ENCODE measurements around the gene FUT8.
A peak's percentile ranks its signal among the peaks of the same experiment; 100 is the strongest.
"Not testable (repeated sequence)": the region's sequence is repeated elsewhere in the genome, so short reads cannot be mapped to it uniquely, and the experiment has no call there.

Gene FUT8

DNA sequence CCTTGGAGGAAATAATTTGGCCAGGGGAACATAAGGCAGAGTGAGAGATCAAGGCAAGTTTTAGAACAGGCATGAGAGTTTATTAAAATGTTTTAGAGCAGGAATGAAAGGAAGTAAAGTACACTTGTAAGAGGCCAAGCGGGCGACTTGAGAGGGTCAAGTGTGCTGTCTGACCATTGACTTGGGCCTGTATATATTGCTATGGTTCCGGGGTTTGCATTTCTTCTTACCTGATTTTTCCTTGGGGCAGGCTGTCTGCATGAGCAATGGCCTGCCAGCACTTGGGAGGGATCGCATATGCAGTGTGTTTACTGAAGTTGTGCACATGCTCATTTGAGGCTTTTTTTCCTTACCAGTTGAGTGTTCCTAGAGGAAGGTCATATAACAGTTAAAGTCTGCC is 214.8 kb downstream of the FUT8 start:
- DNase-seq = no peak

DNA sequence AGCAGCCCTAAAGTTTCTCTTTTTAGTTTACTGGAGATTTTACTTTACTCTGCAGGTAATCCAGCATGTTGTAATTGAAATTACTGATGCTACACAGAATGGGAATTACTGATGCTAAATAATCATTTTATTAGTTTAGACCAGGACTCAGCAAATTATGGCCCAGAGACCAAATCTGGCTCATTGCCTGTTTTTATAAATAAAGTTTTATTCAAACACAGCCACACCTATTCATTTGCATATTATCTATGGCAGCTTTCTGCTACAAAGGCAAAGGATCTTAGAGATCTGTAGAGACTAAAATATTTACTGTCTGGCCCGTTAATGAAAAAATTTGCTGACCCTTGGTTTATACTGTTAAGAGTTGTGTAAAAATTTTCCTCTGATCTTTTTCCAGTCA is 216.1 kb downstream of the FUT8 start:
- no peak for DNase-seq

DNA sequence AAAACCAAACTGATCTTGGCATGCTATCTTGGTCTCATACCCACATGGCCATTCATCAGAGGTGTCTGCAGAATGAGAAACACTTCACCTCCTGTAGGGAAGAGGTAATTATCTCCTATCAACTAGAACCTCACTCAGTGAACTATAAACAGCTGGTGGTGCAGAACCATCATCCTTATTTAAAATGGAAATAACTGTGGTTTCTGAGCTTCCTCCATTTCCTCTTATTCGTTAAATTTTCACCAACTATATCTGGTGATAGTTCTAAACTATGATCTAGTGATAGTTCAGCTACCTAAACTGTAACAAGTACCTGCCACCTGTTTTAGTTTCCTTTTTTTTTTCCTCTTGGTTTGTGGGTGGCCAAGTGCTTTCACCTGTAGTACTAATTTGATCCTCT is 218.5 kb downstream of the FUT8 start:
- no peak for DNase-seq

- DNase-seq = no peak
Measured at GRCh38 chr14:65632487-65632886, 220.0 kb downstream of the FUT8 start.

DNA sequence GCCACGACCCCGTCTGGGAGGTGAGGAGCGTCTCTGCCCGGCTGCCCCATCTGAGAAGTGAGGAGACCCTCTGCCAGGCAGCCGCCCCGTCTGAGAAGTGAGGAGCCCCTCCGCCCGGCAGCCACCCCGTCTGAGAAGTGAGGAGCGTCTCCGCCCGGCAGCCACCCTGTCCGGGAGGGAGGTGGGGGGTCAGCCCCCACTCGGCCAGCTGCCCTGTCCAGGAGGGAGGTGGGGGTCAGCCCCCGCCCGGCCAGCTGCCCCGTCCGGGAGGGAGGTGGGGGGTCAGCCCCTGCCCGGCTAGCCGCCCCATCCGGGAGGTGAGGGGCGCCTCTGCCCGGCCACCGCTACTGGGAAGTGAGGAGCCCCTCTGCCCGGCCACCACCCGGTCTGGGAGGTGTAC is 221.1 kb downstream of the FUT8 start:
- not testable (repeated sequence) for DNase-seq

DNA sequence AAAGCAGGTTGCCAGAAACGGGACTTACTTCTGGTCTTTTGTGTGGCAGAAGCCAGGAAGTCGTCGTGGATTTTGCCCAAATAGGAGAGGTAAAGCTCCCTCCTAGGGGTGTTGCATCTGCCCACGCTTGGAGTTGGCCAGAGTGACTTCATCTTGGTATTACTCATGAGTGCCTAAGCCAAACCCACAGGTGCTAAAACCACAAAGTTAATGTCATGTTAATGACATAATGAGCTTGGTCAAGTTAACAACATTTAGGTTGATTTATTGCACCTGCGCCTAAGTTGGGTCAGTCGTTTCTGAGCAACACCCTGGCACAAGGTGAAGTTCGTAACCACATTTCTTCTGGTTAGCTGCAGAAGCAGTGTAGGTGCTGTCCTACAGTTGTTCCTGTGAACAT is 225.2 kb downstream of the FUT8 start:
- DNase-seq = no peak

DNA sequence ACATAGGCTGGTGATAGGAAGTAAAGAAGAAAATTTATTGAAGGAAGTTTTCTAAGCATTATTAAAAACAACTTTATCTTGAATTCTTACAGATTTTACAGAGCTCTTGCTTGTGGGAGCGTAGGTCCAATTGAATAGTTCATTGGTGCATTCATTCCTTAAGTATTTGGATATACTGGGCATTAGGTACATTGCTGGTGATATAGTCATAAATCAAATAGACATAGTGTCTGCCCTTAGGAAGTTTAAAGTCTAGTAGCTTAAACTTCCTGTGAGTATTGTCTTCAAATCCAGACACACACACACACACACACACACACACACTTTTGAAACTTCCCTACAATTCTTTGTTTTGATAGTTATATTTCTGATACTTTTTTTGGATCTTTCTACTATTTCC is 226.7 kb downstream of the FUT8 start:
- DNase-seq = peak; percentile 50

DNA sequence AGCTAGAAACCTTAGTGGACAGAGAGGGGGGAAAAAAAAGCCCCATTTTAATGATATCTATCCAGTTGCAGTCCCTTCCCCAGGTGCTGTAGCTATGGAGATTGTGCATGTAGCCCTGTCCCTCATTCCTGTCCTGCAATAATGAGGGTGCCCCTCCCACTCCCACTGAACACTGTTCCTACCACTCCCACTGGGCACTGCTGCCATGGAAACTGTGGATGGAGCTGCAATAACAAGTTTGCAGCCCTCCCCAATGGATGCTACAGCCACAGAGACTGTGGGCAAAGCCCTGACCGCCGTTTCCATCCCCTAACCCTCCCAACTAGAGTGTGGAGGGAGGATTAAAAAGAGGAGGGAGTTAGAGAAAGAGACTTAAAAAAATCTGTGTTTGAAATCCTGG is 238.3 kb downstream of the FUT8 start:
- no peak for DNase-seq

GRCh38 chr14:65656554-65656953 is 244.0 kb downstream of the FUT8 start:
- DNase-seq = no peak

DNA sequence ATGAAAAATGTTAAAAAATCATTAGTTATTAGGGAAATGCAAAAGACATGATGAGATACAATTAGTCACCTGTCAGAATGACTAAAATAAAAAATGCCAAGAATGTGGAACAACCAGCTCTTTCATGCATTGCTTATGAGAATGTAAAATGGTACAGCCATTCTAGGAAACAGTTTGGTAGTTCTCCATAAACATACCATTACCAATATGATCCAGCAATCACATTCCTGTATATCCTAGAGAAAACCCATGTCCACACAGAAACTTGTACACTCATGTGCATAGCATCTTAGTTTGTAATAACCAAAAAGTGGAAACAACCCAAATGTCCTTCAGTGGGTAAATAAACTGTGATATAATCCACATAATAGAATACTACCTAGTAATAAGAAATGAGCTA is 245.7 kb downstream of the FUT8 start:
- DNase-seq = peak; percentile 23

GRCh38 chr14:65661865-65662264 is 249.3 kb downstream of the FUT8 start:
- DNase-seq = no peak

DNA sequence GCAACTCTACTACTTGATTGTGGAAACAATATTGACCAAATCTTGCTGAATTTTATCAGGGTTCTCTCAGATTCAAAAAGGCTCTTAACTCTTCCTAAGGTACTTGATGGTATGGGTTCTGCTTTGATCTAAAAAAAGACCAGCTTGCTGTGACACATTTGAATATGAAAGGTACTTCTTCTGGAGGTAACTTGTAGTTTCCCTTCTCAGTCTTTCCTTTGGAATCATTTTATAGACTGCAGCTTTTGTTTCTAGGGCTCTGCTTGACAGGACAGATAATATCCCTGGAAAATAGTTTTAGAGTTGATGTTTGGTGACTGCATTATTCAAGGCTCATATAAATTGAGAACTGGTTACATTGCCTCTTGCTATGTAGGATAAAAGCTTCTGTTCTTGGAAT is 251.9 kb downstream of the FUT8 start:
- DNase-seq = no peak

DNA sequence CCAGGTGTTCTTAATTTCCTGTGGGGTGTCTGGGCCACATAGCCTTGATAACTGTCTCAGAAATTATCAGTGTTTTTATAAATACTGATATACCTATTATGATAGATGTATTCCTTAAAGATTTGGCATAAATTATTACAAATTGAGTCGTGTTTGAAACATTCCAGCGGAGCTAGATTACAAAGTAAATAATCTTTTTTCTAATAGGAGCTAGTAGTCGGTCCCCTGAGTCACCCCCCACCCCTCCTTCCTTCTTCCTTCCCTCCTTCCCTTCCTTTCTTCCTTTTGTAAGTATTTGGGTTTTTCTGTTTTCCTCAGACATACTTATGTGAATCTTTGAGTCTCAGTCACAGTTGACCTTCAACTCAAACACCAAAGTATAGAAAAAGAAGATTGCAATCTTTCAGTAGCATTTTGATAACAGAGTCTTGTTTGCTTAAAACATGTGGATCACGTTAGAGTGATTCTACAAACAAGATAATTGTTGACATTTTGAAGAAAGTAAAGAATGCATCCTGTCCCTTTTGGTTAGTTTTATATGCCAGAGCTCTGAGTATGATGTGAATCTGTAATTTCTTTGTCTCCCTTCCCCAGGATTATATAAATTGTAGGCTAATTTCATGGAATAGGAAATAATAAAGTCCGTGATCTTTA is 264.0 kb downstream of the FUT8 start:
- no peak for DNase-seq

DNA sequence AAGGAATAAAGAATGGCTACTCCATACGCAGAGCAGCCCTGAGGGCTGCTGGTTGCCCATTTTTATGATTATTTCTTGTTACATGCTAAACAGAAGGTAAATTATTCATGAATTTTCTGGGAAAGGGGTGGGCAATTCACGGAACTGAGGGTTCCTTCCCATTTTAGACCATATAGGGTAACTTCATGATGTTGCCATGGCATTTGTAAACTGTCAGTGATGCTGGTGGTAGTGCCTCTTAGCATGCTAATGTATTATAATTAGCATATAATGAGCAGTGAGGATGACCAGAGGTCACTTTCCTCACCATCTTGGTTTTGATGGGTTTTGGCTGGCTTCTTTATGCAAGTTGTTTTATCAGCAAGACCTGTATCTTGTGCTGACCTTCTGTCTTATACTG is 273.0 kb downstream of the FUT8 start:
- no peak for DNase-seq

- DNase-seq = no peak
Measured at GRCh38 chr14:65686761-65687160, 274.2 kb downstream of the FUT8 start.

DNA sequence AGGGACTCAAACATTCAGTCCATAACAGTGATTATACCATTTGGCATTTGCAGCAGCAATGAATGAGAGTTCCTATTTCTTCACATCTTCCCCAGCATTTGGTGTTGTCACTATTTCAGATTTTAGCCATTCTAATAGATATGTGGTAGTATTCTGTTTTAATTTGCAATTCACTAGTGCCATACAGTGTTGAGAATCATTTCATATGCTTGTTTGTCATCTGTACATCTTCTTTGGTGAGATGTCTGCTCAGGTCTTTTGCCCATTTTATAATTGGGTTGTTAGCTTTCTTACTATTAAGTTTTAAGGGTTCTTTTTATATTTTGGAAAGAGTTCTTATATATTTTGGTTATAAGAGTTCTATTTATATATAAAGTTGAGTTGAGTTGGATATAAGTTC is 276.5 kb downstream of the FUT8 start:
- DNase-seq = no peak

GRCh38 chr14:65692566-65692965 is 280.0 kb downstream of the FUT8 start:
- DNase-seq = not testable (repeated sequence)

DNA sequence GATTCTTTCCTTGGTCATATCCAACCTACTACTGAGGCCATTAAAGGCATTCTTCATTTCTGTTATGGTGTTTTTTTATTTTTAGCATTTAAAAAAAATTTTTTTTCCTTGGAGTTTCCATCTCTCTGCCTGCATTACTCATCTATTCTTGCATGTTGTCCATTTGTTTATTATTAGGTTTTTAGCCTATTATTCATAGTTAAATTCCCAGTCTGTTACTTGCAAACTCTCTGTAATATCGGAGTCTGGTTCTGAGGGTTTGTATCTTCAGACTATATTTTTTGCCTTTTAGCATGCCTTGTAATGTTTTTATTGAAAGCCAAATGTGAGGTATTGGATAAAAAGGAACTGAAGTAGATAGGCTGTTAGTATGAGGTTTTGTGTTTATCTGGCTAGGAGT is 284.3 kb downstream of the FUT8 start:
- DNase-seq = no peak

DNA sequence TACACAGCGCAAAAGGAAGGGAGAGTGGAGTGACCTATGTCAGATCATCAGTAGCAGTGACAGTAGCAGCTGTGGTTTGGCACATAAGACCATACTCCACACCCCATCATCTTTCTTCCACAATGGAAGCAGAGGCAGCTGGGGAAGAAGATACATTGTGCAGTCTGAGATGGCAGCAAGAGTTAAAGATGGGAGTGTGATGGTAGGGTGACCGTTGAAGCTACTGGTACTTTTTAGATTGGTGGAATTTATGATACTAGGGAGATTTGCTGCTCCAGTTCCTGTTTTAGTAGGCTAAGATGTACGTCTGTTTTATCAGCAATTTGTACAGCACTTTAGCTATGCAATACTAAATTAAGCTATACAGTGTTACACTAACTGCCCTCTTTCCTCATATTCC is 291.0 kb downstream of the FUT8 start:
- no peak for DNase-seq

GRCh38 chr14:65703996-65704395 is 291.5 kb downstream of the FUT8 start:
- no peak for DNase-seq

DNA sequence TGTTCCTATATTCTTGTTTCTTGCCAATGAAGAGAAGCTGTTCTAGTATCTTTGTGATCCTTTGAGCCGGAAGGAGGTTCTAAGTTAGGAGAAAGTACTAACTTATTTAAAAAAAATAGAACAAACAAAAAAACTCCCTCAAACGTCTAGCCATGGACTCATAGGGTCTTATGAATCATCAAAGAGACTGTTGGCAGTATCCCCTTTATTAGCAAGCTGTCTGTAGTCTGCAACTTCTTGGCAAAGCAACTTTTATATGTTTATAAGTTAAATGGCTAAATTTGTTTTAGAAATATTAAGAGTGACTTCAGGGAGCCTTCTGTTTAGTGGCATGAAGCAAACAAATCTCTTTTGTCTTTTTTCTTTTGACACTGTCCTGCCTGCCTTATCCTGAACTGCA is 291.9 kb downstream of the FUT8 start:
- DNase-seq = no peak

GRCh38 chr14:65704850-65705249 is 292.3 kb downstream of the FUT8 start:
- no peak for DNase-seq

- DNase-seq = no peak
Measured at GRCh38 chr14:65709576-65709975, 297.0 kb downstream of the FUT8 start.

DNA sequence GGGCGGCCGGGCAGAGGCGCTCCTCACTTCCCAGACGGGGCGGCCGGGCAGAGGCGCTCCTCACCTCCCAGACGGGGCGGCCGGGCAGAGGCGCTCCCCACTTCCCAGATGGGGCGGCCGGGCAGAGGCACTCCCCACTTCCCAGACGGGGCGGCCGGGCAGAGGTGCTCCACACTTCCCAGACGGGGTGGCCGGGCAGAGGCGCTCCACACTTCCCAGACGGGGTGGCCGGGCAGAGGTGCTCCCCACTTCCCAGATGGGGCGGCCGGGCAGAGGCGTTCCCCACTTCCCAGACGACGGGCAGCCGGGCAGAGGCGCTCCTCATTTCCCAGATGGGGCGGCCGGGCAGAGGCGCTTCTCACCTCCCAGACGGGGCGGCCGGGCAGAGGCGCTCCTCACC is 304.3 kb downstream of the FUT8 start:
- not testable (repeated sequence) for DNase-seq

GRCh38 chr14:65717384-65717915 is 304.9 kb downstream of the FUT8 start:
- not testable (repeated sequence) for DNase-seq
